NCI-H2227 treated with DMSO at 0.1 percent for 48 hours (cell line): Measurements from ENCODE around the gene KPNA6.

Experiments used
- DNase-seq: peaks from one replicate; lab custom pipeline; 2025; lab: John Stamatoyannopoulos, UW

KPNA6 gene

DNA sequence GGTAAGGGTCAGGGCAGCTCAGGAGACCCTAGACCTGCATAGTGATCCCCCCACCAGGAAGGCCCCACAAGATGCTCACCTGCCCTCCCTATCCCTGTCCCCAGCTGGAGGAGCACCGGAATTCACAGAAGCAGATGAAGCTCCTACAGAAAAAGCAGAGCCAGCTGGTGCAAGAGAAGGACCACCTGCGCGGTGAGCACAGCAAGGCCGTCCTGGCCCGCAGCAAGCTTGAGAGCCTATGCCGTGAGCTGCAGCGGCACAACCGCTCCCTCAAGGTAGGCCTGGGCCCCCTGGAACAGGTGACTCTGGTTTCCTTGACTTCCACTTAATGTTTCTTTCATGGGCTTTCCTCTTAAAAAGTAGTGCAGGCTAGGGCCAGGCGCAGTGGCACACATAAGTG, 80.0 kb downstream of the KPNA6 start:
- DNase-seq, result no peak

GRCh38 chr1:32192220-32192948, 84.5 kb downstream of the KPNA6 start:
- DNase-seq, result no peak

- no peak for DNase-seq
Measured at GRCh38 chr1:32194984-32195383, 87.1 kb downstream of the KPNA6 start.

DNA sequence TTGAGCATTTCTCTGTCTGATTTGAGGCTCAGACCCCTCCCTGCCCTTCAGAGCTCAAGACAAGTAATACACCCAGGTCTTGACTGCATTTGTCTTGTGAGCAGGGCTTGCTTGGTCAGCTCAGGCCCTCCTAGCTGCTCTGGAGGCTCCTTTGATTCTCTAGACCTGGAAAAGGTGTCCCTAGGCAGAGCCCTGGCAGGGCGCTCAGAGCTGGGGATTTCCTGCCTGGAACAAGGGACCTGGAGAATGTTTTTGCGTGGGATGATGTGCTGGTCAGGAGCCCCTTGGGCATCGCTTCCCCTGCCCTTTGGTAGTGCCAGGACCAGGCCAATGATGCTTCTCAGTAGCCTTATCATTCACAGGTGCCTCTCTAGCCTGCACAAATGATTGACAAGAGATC, 87.7 kb downstream of the KPNA6 start:
- DNase-seq, result no peak

DNA sequence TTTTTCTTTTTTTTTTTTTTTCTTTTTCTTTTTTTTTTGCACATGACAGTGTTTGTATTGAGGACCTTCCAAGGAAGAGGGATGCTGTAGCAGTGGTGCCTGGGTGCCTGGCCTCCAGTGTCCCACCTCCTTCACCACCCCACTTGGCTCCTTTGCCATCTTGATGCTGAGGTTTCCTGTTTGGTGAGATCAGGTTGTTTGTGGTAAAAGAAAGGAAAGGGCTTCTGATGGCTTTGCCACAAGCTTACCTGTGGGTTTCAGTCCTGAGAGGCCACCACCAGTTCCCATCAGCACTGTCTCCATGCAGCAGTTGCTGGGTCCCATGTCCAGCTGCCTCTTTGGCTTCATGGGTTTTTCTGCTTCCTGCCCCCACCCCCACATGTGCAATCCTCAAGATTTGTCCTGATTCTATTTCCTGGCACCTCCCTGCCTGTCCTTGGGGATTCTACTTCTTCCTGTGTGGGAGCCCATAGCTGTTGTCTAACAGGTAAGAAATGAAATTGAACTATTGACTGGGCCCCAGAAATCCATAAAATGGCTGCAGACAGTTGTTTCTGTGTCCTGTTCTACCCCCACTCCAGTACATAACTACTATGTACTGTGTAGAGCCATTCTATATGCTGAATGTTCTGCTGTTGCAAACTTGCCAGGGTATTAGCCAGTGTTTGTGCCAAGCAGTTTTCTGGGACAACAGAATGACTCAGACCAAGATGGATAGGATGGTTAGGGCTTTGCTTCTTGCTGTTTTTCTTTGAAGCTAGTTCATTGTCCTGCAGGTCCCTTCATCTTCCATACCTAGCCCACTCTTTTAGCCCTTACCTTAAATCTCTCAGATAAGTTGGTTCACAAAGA, 88.3 kb downstream of the KPNA6 start:
- DNase-seq, result no peak

GRCh38 chr1:32197074-32197473, 89.2 kb downstream of the KPNA6 start:
- no peak for DNase-seq

DNA sequence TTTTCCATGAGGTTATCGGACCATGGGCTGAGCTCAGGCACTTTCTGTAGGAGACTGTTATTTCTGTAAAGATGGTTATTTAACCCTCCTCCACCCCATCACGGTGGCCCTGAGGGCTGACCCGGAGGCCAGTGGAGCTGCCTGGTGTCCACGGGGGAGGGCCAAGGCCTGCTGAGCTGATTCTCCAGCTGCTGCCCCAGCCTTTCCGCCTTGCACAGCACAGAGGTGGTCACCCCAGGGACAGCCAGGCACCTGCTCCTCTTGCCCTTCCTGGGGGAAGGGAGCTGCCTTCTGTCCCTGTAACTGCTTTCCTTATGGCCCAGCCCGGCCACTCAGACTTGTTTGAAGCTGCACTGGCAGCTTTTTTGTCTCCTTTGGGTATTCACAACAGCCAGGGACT, 90.0 kb downstream of the KPNA6 start:
- DNase-seq, result no peak

DNA sequence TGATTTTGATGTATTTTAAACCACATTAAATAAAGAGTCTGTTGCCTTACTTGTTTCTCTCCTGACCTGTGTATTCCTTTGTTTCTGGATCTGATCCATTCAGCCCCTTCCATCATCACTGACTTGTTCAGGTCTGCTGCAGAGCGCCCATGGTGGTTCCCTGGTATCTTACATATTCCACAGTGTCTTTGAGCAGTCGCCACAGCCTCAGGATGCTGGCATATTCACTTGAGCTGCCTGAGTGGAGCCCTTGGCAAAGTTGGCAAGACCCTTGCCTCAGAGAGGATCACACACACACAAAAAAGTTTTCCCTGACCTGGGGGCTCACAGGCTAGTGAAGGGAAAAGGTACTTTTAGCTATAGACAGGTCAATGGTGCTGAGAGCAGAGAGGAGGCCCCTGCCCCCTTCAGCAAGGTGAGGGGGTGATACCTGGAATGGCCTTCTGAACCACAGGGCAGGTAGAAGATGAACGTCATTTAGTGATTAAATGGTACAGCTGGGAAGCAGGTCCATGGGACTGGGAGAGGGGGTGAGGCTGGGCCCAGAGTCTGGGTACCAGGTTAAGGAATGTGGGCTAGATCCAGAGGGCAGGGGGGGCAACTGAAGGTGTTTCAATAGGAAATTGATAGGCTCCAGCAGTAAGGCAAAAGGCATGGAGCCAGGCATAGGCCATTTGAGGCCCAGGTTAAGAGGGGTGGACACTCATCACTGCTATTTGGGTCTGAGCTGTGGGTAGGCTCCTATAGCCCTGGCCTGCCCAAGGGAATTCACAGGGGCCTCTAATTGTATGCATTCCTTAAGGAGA, 90.6 kb downstream of the KPNA6 start:
- DNase-seq, result no peak

- DNase-seq, result no peak
Measured at GRCh38 chr1:32199043-32199716, 91.3 kb downstream of the KPNA6 start.

DNA sequence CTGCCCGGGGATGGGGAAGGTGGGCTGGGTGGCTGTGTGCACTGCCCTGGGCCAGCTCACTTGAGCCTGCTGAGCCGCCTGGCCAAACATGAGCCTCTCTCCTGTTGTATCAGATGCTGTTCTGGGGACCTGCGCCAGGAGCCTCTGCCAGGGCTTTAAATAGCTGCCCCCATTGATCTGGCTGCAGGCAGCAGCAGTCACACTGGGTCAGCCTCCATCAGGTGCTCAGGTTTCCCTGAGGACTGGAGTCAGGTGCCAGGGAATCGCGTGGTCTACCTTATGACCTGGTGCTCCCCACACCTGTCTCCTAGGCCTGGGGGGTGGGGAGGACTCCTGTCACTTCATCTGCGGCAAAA, 91.8 kb downstream of the KPNA6 start:
- DNase-seq, result no peak

DNA sequence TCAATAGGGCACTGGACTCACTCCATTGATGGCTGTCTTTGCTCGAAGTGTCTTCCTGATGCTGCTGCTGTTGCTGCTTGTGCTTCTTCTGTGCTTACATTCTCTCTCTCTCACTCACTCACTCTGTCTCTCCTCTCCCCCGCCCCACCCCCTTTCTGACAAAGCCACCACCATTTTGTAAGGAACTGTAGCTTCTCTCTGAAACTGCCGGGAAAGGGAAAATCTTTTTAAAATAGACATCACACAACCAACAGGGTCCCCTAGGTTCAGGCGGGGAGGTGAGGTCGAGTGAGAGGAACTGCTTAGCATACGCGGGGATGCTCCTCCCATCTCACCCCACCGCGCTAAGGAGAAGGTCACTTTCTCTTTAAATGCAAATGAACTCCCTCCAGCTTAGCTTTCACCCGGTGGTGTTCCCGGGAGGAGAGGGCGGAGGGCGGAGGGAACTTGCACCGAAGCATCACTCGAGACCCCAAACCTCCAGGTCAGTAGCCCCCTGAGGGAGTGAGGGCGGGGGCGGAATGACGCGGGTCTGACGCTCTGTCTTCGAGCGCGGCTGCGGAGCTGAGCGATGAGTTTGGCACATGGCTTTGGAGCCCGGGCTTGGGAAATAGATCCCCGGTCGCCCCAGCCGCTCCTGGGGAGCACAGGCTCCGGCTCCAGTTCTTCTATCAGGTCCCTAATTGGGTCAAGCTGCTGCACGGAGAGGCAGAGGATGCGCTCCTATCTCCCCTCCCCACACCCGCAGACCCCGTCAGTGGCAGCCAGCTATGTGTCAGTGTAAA, 92.6 kb downstream of the KPNA6 start, which contains the start of gene CCDC28B:
Gene CCDC28B (plus strand): TSS at position 370 of the 785 bp plus-strand sequence. CDS start 1,341 bp downstream, outside the sequence.
- peak; percentile 91 for DNase-seq

DNA sequence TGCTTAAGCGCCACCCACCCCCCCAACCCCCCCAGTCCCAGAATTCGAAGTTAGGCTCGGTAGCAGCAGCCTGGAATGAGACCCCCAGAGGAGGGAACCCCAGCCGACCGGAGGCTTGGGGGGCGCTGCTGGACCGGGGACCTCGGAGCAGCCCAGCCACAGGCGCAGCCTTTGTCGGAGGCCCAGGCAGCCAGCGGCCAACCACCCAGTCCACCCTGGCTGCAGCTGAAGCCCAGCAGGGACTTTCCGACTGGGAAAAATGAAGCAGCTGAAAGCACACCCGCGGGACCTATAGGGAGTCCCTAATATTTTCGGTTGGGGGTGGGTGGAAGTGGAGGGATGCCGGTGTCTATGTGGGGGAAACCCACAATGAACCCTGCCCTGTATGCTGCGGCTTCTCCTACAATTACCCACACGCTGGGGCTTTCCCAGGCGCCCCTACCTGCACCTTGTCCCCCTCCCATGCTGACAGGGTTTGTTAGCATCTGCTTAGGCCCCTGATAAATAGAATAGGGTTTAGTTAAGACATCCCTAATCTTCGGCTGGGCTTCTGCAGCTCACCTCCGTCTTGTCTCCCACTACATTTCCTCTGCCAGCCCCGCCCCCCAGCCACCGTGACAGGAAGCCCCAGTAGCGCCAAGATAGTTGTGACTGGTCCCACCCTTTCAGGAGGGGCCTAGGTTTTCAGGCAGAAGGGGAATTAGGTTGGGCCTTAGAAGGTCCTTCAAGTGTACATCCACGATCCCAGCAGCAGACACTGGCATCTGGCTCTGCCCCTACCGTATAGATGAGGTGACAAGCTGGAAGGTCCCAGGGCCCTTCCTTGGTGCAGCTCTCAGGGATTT, 93.4 kb downstream of the KPNA6 start:
- peak; percentile 62 for DNase-seq

GRCh38 chr1:32204943-32205361, 97.1 kb downstream of the KPNA6 start:
- no peak for DNase-seq

DNA sequence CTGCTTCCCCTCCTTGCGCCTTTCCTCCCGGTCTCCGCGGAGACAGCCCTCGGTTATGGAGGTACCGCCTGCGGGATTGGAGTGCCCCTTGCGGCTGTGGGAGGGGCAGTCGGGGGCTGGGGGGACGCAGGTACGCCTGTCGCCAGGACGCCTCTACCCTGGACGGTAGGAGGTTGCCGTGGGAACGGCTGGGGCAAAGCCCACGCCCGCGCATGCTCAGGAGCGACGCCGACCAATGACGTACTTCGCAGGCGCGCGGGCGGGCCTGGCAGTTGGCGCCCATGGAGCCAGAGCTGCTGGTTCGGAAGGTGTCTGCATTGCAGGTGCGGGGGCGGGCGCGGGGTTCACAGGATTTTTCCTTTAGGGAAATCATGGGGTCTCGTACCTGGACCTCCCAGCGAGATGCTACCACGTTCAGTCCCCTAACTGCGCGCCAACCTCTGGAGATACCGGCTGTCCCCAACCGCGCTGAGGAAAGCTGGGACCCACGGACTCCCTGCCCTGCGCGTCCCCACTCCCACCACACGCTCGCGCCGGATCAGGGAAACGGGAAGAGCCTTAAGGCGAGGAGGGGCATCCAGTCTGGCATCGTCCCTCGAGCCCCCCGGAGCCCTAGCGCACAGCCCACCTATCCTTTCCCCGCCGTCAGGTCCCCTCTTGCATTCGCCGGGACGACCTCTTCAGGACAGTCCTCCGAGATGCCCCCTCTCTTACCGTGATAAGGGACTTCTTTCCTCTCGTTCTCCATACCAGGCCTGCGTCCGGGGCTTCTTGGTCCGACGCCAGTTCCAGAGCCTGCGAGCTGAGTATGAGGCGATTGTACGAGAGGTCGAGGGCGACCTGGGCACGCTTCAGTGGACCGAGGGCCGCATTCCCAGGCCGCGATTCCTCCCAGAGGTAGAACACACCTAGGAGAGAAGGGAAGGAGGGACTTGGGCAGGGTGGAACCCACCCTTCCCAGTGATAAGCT, 97.8 kb downstream of the KPNA6 start, which contains the start of gene IQCC:
Gene IQCC (plus strand): TSS at position 271 of the 970 bp plus-strand sequence. CDS start 11 bp downstream, at position 282.
- DNase-seq, result peak; percentile 86

- DNase-seq, result no peak
Measured at GRCh38 chr1:32208469-32208868, 100.6 kb downstream of the KPNA6 start.

DNA sequence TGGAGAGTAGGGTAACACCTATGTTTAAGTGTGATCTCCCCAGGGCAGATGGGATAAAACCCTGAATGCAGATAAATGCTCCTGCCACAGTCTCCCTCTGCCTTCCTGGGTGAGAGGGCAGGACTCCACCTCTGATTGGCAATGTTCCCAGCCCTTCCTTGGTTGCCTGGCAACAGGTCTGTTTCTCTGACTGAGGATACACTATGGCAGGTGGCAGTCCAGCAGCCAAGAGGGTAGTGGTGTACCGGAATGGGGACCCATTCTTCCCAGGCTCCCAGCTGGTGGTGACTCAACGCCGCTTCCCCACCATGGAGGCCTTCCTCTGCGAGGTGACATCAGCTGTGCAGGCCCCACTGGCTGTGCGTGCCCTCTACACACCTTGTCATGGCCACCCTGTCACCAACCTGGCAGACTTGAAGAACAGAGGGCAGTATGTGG, 101.1 kb downstream of the KPNA6 start, which contains the start of gene DCDC2B:
Gene DCDC2B (plus strand): TSS at position 199 of the 438 bp plus-strand sequence. CDS start 5 bp downstream, at position 204.
- peak; percentile 67 for DNase-seq

GRCh38 chr1:32215629-32216480, 108.0 kb downstream of the KPNA6 start:
- DNase-seq, result peak; percentile 52

GRCh38 chr1:32216566-32216965, 108.7 kb downstream of the KPNA6 start:
- no peak for DNase-seq
